Skin epidermis (tissue), 12 donors: Measurements from ENCODE around the gene UBR1.
"Not testable (repeated sequence)": the region's sequence is repeated elsewhere in the genome, so short reads cannot be mapped to it uniquely, and the experiment has no call there.

Experiments used
- H3K27ac ChIP-seq, 21 experiments: fragments of 200-600 bp; sonication (generic) in 11 of 21; one replicate each; pipeline ENCODE4 v1.5.0; 2020; ENCODE audit warnings: mild to moderate bottlenecking in 3 of 21, inconsistent platforms in 2 of 21, moderate library complexity in 2 of 21
- H3K4me3 ChIP-seq, 7 experiments: fragments of 200-600 bp; sonication (generic) in 2 of 7; one replicate each; pipeline ENCODE4 v1.5.0; 2020; ENCODE audit warnings: inconsistent platforms in 2 of 7, mild to moderate bottlenecking in 2 of 7, moderate library complexity in 1 of 7

UBR1 gene

GRCh38 chr15:42921342-42921731 is 184.5 kb downstream of the UBR1 start:
- peak overlapping the region in 7 of 21 experiments; percentile 2 to 84 (median 56) for H3K27ac ChIP-seq

GRCh38 chr15:42920519-42921341 is 185.1 kb downstream of the UBR1 start, which contains the start of gene TTBK2:
TTBK2 (minus strand) TSS chr15:42920778; CDS start chr15:42878617, 42,161 bp downstream.
- Histone ChIP-seq H3K27ac (peak within 1 kb of the TSS; percentile 52 to 94 (median 84)), H3K4me3 (peak within 1 kb of the TSS; percentile 82 to 99 (median 96))

More at GRCh38 chr15:42921342-42921731, 184.5 kb downstream of the UBR1 start:
- peak overlapping the region; percentile 82 to 99 (median 96) for H3K4me3 ChIP-seq

- Histone ChIP-seq H3K4me3 (peak overlapping the region; percentile 82 to 99 (median 96)), H3K27ac (peak overlapping the region; percentile 52 to 94 (median 84))
Observed at GRCh38 chr15:42919799-42920518, 185.9 kb downstream of the UBR1 start.

GRCh38 chr15:42919308-42919707 is 186.5 kb downstream of the UBR1 start:
- peak overlapping the region in 12 of 21 experiments; percentile 20 to 92 (median 86) for H3K27ac ChIP-seq
- peak overlapping the region in 5 of 7 experiments; percentile 82 to 99 (median 90) for H3K4me3 ChIP-seq

GRCh38 chr15:42918047-42918446 is 187.8 kb downstream of the UBR1 start:
- Histone ChIP-seq H3K4me3 (no peak overlapping the region), H3K27ac (no peak overlapping the region)

- Histone ChIP-seq H3K27ac (peak overlapping the region in 2 of 21 experiments; percentile 1 to 21), H3K4me3 (no peak overlapping the region)
Observed at GRCh38 chr15:42915654-42916315, 190.1 kb downstream of the UBR1 start.

- Histone ChIP-seq H3K27ac (peak overlapping the region in 2 of 21 experiments; percentile 1 to 21), H3K4me3 (no peak overlapping the region)
Observed at GRCh38 chr15:42914728-42915497, 190.9 kb downstream of the UBR1 start.

- Histone ChIP-seq H3K27ac (no peak overlapping the region), H3K4me3 (no peak overlapping the region)
Observed at GRCh38 chr15:42911058-42911592, 194.7 kb downstream of the UBR1 start.

GRCh38 chr15:42908538-42908937 is 197.3 kb downstream of the UBR1 start:
- no peak overlapping the region for H3K4me3 ChIP-seq
- H3K27ac ChIP-seq, result no peak overlapping the region

GRCh38 chr15:42903388-42904324 is 202.2 kb downstream of the UBR1 start:
- no peak overlapping the region for H3K4me3 ChIP-seq
- no peak overlapping the region for H3K27ac ChIP-seq

- not testable (repeated sequence) for H3K4me3 ChIP-seq, H3K27ac ChIP-seq
Observed at GRCh38 chr15:42893911-42894310, 211.9 kb downstream of the UBR1 start.
